Neural progenitor cell (in vitro differentiated cells): ENCODE measurements around the gene ARFGAP3.

Experiments
- CTCF ChIP-seq: fragments of 200-600 bp; sonication (generic); IDR thresholded peaks from 2 replicates; pipeline ENCODE4 v1.5.1; 2017; ENCODE audit warnings: antibody characterized with exemption, mild to moderate bottlenecking
- EZH2phosphoT487 ChIP-seq: fragments of 200-600 bp; sonication (generic); IDR thresholded peaks from 2 replicates; pipeline ENCODE4 v1.6.1; 2017; ENCODE audit warnings: antibody characterized with exemption

- TF ChIP-seq CTCF (no peak), EZH2phosphoT487 (no peak)
Observed at GRCh38 chr22:42808521-42808920, 48.6 kb downstream of the ARFGAP3 start.
